A549 treated with AZD9567 at 1 μM for 4 hours (cell line): Measurements from ENCODE around the gene BAIAP3. TPM values are rescaled to one million over a fixed set of nuclear protein-coding genes. Genes with fewer than 3 reads are reported as not detected.

Experiments
- total RNA-seq: library from RNA; stranded (reverse); fragments of 200-300 nt; extraction: Qiagen RNA extraction; gene quantifications from 5 replicates; pipeline ENCODE4 v1.2.3, GENCODE V29; 2022; ENCODE audit not compliant: insufficient read depth

Gene BAIAP3, protein sequence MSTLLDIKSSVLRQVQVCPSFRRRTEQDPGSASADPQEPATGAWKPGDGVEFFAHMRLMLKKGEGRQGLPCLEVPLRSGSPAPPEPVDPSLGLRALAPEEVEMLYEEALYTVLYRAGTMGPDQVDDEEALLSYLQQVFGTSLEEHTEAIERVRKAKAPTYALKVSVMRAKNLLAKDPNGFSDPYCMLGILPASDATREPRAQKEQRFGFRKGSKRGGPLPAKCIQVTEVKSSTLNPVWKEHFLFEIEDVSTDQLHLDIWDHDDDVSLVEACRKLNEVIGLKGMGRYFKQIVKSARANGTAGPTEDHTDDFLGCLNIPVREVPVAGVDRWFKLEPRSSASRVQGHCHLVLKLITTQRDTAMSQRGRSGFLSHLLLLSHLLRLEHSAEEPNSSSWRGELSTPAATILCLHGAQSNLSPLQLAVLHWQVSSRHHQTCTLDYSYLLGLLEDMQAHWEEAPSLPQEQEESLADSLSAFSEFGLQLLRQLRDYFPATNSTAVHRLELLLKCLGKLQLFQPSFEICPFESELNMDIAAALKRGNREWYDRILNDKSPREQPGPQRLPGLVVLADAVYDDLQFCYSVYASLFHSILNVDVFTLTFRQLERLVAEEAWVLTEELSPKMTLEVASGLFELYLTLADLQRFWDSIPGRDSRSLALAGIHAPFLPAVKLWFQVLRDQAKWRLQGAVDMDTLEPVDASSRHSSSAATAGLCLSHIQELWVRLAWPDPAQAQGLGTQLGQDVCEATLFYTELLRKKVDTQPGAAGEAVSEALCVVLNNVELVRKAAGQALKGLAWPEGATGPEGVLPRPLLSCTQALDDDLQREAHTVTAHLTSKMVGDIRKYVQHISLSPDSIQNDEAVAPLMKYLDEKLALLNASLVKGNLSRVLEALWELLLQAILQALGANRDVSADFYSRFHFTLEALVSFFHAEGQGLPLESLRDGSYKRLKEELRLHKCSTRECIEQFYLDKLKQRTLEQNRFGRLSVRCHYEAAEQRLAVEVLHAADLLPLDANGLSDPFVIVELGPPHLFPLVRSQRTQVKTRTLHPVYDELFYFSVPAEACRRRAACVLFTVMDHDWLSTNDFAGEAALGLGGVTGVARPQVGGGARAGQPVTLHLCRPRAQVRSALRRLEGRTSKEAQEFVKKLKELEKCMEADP
- total RNA-seq = 0.98 to 2.9 TPM (median 1.5 TPM) in 5 replicates

DNA sequence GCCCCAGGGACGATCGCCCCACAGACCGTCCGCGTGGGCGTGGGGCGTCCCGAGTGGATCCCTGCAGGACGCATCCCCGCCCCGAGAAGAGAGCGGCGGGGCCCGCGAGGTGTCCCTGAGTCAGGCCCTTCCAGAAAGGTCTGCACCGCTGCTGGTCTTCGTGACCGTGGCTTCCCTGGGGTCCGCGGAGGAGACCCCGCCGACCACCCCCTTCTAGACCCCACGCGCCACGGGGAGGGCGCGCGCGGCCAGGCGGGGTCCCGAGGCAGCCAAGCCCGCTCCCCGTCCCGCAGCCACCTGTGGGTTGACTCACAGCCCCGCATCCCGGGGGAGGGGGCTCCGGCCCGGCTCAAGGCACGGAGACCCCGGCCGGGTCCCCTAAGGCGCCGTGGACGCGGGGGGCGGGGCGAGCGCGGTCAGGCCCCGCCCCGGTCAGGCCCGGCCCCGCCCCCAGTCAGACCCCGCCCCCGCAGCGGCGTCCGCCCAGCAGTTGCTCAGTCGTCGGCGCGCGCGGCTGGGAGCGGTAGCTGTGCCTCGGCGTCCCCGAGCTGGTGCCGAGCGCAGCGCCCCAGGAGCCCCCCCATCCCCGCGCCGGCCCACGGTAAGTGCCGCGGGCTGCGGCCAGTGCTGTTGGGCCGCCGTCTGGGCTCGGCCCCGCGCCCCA, at the start of gene BAIAP3:
TSS of gene BAIAP3 (plus strand) at position 497 of the 664 bp plus-strand sequence. CDS start 4,905 bp downstream, outside the sequence.

DNA sequence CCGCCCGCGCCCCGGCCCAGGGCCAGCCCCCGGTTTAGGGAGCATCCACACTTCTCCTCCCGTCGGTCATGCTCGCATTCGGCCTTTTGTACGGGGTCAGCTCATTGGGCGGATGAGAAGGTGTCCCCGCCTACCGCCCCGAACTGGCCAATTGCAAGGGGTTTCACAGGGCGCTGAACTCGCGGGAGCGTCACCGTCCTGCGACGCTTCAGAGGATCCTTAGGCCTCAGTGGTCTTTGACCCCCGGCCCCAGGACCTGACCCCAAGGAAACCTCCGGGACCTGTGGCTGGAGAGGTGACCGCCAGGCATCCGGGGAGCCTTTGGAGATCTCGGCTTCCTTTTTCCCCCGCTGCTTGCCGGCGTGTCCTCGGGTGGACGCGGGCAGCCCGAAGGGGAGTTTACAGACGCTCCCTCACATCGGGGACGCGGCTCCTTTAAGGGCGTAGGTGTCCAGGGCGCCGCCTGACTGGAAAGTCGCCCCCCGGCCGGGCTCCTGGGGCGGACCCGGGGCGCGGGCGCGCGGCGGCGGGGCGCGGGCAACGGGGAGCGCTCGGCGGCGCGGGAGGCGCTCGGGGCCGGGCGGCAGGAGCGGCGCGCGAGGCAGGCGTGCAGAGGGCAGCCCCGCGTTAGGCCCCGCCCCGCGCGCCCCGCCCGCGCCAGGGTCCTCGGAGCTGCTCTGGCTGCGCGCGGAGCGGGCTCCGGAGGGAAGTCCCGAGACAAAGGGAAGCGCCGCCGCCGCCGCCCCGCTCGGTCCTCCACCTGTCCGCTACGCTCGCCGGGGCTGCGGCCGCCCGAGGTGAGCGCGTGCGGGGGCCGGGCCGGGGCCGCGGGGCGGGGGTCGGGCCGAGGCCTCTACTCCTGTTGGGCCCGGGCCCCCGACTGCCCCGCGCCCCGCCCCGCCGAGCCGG, 24.2 kb upstream of the BAIAP3 start, which contains the start of gene UBE2I:
TSS of gene UBE2I (plus strand) at position 660 of the 909 bp plus-strand sequence. CDS start 4,395 bp downstream, outside the sequence.

DNA sequence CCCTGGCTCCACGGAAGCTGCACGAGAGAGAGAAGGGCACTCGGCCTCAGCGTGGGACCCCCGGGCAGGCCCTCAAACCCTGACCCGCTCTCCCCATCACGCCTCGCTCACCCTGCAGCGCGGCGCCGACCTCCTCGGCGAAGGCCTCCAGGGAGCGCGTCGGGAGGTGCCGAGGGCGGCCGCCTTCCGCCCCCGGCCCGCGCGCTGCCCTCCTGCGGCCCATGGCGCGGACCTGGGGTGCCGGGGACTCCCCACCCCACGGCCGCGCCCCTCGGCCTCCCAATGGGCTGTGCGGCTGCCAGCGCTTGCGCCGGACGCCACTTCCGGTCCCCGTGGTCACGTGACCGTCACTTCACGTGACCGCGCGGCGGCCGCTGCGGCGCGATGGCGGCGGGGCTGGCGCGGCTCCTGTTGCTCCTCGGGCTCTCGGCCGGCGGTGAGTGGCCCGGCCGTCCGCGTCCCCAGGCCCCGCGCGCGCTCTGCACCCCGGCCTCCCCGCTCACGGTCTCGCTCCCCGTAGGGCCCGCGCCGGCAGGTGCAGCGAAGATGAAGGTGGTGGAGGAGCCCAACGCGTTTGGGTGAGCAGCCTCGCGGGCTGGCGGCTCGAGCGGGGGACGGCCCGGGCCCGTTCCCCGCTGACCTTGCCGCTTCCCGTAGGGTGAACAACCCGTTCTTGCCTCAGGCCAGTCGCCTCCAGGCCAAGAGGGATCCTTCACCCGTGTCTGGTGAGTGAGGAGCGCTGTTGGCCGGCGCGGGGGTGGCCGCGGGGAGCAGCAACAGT, 18.3 kb downstream of the BAIAP3 start, which contains the start of the genes GNPTG and TSR3:
TSS of gene GNPTG (plus strand) at position 350 of the 781 bp plus-strand sequence. CDS start at position 385, 35 bp downstream.
TSS of gene TSR3 (minus strand) at position 297 of the 781 bp plus-strand sequence. CDS start at position 223, 74 bp downstream.

Other genes starting within 250 kb of the BAIAP3 start
- not detected in 5 replicates for gene C1QTNF8, start 237.4 kb upstream of the BAIAP3 start, total RNA-seq
- 10.7 to 14.8 TPM (median 14.3 TPM) in 5 replicates for gene CACNA1H, start 180.5 kb upstream of the BAIAP3 start, total RNA-seq
- 0.09 TPM in 1 of 5 replicates, not detected in the others for gene TPSG1, start 108.4 kb upstream of the BAIAP3 start, total RNA-seq
- 0.06 to 0.07 TPM in 2 of 5 replicates, not detected in the others for gene TPSB2, start 103.5 kb upstream of the BAIAP3 start, total RNA-seq
- gene TPSAB1, start 92.9 kb upstream of the BAIAP3 start, total RNA-seq = 0.07 to 0.13 TPM in 2 of 5 replicates, not detected in the others
- not detected in 5 replicates for gene TPSD1, start 77.6 kb upstream of the BAIAP3 start, total RNA-seq
- 159 to 274 TPM (median 175 TPM) in 5 replicates for gene UBE2I, start 24.0 kb upstream of the BAIAP3 start, total RNA-seq
- 59.3 to 92.9 TPM (median 87.3 TPM) in 5 replicates for gene TSR3, start 18.2 kb downstream of the BAIAP3 start, total RNA-seq
- gene GNPTG, start 18.3 kb downstream of the BAIAP3 start, total RNA-seq = 35.0 to 37.5 TPM (median 36.2 TPM) in 5 replicates
- gene UNKL, start 81.1 kb downstream of the BAIAP3 start, total RNA-seq = 21.2 to 32.6 TPM (median 27.6 TPM) in 5 replicates
- 33.8 to 41.3 TPM (median 40.0 TPM) in 5 replicates for gene UQCC4, start 87.1 kb downstream of the BAIAP3 start, total RNA-seq
- not detected in 5 replicates for gene PERCC1, start 97.4 kb downstream of the BAIAP3 start, total RNA-seq
- 0.34 to 0.41 TPM (median 0.38 TPM) in 4 of 5 replicates, not detected in the other for gene CCDC154, start 110.9 kb downstream of the BAIAP3 start, total RNA-seq
- gene CLCN7, start 141.4 kb downstream of the BAIAP3 start, total RNA-seq = 29.4 to 77.2 TPM (median 76.2 TPM) in 5 replicates
- not detected in 5 replicates for gene PTX4, start 155.3 kb downstream of the BAIAP3 start, total RNA-seq
- gene TELO2, start 159.7 kb downstream of the BAIAP3 start, total RNA-seq = 30.9 to 51.8 TPM (median 48.4 TPM) in 5 replicates
- gene TMEM204, start 200.0 kb downstream of the BAIAP3 start, total RNA-seq = 0.05 to 0.07 TPM (median 0.06 TPM) in 4 of 5 replicates, not detected in the other